Muscle of leg (tissue), 11 donors: ENCODE results near the gene ZNF428. TPM values are rescaled to one million over a fixed set of nuclear protein-coding genes. Genes with fewer than 3 reads are reported as not detected.
A peak's percentile ranks its signal among the peaks of the same experiment; 100 is the strongest.
"Not testable (repeated sequence)": the region's sequence is repeated elsewhere in the genome, so short reads cannot be mapped to it uniquely, and the experiment has no call there.

ENCODE experiments used
- DNase-seq: peaks from one replicate; pipeline ENCODE4 v3.0.0; 2013
- H3K27ac ChIP-seq: one replicate; pipeline ENCODE4 v1.5.1; 2013; ENCODE audit warnings: mild to moderate bottlenecking, low read length, control low read depth
- H3K27me3 ChIP-seq: one replicate; pipeline ENCODE4 v1.6.1; 2013; ENCODE audit warnings: low read length; ENCODE audit not compliant: control insufficient read depth, insufficient read depth
- H3K36me3 ChIP-seq: one replicate; pipeline ENCODE4 v1.6.1; 2013; ENCODE audit warnings: low read length; ENCODE audit not compliant: control insufficient read depth, insufficient read depth
- H3K4me1 ChIP-seq: one replicate; pipeline ENCODE4 v1.6.1; 2013; ENCODE audit warnings: low read length; ENCODE audit not compliant: control insufficient read depth, insufficient read depth
- H3K4me3 ChIP-seq: one replicate; pipeline ENCODE4 v1.5.1; 2013; ENCODE audit warnings: low read length, control low read depth
- H3K9me3 ChIP-seq: replicated peaks from 2 replicates; pipeline ENCODE4 v1.6.1; 2013; ENCODE audit warnings: low read depth, low read length; ENCODE audit not compliant: control insufficient read depth
- WGBS: methylation state at CpG from one replicate; pipeline ENCODE4 v1.1.5; 2013; ENCODE audit warnings: missing lambda C conversion rate; ENCODE audit not compliant: insufficient coverage; 5-methylcytosine and 5-hydroxymethylcytosine counted together
- polyA plus RNA-seq, 8 donors: library from polyadenylated mRNA; unstranded; fragments of 120-200 nt; gene quantifications; one replicate each; pipeline versions ENCODE4 v1.2.1 to v1.2.3, GENCODE V29; 2013; ENCODE audit warnings: inconsistent platforms in 1 of 8, low replicate concordance in 1 of 8; ENCODE audit not compliant: insufficient read length in 8 of 8, insufficient read depth in 1 of 8
- total RNA-seq: library from RNA; stranded (reverse); fragments of 120-200 nt; gene quantifications from one replicate; pipeline ENCODE4 v1.2.4, GENCODE V29; 2013

The ZNF428 gene
- total and polyA plus RNA-seq, 9 donors, result 55.9 to 80.5 (median 71.7) TPM

DNA sequence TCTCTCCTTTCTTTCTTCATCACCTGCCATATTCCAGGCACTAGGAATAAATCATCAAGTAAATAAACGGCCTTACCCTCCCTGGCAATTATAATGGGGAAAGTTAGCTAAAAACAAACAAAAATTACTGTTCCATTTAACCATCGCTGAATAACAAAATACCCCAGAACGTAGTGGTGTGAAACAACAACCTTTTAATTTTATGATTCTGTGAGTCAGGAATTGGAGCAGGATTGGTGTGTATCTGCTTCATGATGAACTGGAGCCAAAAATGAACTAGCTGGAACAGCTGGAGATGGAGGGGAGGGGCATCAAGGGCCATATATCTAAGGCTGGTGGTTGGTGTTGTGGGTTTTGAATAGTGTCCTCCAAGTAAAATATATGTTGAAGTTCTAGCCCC, 23.9 kb upstream of the ZNF428 start:
- Histone ChIP-seq H3K4me1 (peaks cover 13% of the 10 kb centered on the region), H3K36me3 (no peaks in the 10 kb centered on the region), H3K27ac (no peak overlapping the region), H3K27me3 (peaks cover 24% of the 10 kb centered on the region), H3K4me3 (no peak overlapping the region), H3K9me3 (peaks cover 5% of the 10 kb centered on the region)
- WGBS, result no CpG with 5 or more reads among the region's 3 CpGs
- DNase-seq, result peak; percentile 44

DNA sequence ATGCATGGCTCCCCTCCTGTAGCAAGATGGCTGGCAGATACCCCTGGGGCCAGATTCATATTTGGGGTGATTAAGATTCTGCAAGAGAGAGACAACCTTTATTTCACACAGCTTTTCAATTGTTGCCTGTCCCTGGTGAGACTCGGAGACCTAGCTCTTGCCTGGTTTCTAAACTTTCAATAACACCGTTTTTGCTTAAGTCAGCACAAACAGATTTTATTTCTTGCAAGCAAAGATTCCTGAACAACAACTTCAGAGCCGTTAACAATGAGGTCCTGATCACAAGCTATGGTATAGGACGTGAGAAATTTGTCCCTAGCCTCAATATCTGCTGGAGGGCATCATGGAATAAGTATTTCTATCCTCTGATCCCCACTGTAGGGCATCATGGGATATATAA, 23.1 kb upstream of the ZNF428 start:
- WGBS, result 71% methylated on average over 2 of the region's 4 CpGs
- no peak for DNase-seq
- Histone ChIP-seq H3K27ac (no peak overlapping the region), H3K36me3 (no peaks in the 10 kb centered on the region), H3K4me3 (no peak overlapping the region), H3K27me3 (peaks cover 28% of the 10 kb centered on the region), H3K9me3 (peaks cover 5% of the 10 kb centered on the region), H3K4me1 (peaks cover 13% of the 10 kb centered on the region)

DNA sequence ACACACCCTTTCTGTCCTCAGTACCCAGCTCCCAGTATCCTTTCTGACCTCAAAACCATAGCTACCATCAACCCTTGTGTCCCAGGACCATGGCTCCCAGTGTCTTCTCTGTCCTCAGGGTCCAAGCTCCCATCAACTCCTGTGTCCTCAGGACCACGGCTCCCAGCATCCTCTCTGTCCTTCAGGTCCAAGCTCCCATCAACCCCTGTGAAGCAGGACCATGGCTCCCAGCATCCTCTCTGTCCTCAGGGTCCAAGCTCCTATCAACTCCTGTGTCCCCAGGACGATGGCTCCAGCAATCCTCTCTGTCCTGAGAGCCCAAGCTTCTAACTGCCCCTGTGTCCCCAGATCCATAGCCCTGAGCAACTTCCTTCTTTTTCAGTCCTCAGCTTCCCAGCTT, 21.9 kb upstream of the ZNF428 start:
- Histone ChIP-seq H3K27ac (no peak overlapping the region), H3K4me1 (peaks cover 13% of the 10 kb centered on the region), H3K27me3 (peaks cover 28% of the 10 kb centered on the region), H3K9me3 (peaks cover 3% of the 10 kb centered on the region), H3K4me3 (no peak overlapping the region), H3K36me3 (no peaks in the 10 kb centered on the region)
- DNase-seq, result no peak
- WGBS, result 60% methylated on average over 2 of the region's 2 CpGs

DNA sequence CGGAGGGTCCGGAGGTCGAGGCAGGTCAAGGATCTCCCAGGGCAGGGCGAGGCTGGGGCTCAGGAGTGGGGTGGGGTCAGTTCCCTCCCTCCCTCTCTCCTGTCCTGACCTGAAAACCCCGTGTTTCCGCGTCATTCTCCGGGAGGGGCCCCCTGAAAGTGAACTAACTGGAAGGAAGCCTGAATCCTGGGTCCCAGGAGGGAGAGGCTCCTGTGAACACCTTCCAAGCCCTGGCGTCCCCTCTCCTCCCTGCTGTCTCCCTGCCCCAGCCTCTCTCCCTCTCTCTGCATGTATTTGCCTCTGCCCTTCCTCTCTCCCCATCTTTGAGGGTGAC, 21.0 kb upstream of the ZNF428 start:
- Histone ChIP-seq H3K4me1 (peaks cover 16% of the 10 kb centered on the region), H3K9me3 (no peaks in the 10 kb centered on the region), H3K4me3 (peak overlapping the region; percentile 49), H3K36me3 (no peaks in the 10 kb centered on the region), H3K27ac (no peak overlapping the region), H3K27me3 (peaks cover 30% of the 10 kb centered on the region)
- DNase-seq, result no peak
- WGBS, result 4% methylated on average over 8 of the region's 9 CpGs

DNA sequence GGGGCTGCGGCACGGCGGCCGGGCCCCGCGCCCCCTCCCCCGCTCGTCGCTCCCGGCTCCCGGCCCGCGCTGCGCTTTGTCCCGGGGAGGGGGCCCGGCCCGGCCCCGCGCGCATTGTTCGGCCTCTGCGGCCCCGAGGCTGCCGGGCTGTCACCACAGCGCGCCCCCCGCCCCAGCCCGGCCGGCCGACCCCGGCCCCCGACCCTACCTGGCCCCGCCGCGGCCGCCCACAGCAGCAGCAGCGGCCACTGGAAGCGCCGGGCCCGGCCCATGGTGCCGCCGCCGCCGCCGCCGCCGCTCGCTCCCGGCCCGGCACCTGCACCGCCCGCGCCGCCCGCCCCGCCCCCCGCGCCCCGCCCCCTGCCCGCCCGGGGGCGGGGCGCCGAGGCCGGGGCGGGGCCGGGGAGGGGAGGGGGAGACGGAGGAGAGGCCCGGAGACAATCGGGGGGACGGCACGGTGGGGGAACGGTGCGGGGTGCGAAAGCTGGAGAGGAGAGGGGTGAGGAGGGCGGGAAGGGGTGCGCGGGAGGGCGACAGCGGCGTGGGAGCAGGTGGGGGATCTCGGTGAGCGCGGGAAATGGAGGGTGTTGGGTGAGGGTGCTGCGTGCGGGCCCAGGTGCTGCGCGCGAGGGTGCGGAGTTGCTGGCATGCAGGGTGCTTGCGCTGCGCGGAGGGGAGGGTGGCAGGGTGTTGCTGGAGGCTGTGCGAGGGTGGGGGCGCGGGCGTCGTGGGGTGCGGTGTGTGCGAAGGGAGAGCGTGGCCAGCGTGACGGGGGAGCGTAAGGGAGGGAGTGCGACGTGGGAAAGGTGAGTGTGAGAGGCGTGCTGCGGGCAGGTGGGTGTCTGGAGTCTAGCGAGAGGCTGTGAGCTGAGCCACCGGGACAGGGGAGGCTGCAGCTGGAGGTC, 20.3 kb upstream of the ZNF428 start, which contains the start of gene CADM4:
TSS of gene CADM4 (minus strand) at position 332 of the 905 bp plus-strand sequence. CDS start at position 272, 60 bp downstream.
- Histone ChIP-seq H3K27ac (no peak within 1 kb of the TSS), H3K4me1 (peaks cover 22% of the 10 kb centered on the region), H3K9me3 (no peaks in the 10 kb centered on the region), H3K36me3 (no peaks in the 10 kb centered on the region), H3K4me3 (peak within 1 kb of the TSS; percentile 49), H3K27me3 (peaks cover 32% of the 10 kb centered on the region)
- DNase-seq, result no peak
- WGBS, result under 1% methylated on average over 95 of the region's 110 CpGs

DNA sequence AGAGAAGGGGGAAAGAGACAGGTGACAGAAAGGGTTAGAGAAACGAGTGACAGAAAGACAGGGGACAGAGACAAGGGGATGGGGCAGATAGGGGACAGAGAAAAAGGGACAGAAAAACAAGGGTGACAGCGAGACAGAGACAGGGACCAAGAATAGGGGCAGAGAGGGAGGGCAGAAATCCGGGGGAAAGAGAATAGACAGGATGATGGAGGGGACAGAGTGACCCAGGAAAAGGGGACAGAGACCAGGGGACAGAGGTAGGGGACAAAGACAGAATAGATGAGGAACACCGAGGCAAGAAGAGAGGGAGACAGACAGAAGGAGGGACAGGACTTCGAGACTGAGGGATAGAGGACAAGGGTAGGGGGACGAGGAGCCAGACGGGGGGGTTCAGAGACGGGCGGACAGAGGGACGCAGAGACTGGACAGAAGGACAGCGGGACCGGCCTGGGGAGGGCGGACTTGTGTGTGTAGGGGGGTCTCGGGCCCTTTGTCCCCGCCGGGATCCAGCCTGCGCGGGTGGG, 19.6 kb upstream of the ZNF428 start:
- Histone ChIP-seq H3K27ac (no peak overlapping the region), H3K4me3 (peak overlapping the region; percentile 34), H3K36me3 (no peaks in the 10 kb centered on the region), H3K4me1 (peaks cover 25% of the 10 kb centered on the region), H3K9me3 (no peaks in the 10 kb centered on the region), H3K27me3 (peaks cover 33% of the 10 kb centered on the region)
- WGBS, result 6% methylated on average over 11 of the region's 18 CpGs
- DNase-seq, result no peak

DNA sequence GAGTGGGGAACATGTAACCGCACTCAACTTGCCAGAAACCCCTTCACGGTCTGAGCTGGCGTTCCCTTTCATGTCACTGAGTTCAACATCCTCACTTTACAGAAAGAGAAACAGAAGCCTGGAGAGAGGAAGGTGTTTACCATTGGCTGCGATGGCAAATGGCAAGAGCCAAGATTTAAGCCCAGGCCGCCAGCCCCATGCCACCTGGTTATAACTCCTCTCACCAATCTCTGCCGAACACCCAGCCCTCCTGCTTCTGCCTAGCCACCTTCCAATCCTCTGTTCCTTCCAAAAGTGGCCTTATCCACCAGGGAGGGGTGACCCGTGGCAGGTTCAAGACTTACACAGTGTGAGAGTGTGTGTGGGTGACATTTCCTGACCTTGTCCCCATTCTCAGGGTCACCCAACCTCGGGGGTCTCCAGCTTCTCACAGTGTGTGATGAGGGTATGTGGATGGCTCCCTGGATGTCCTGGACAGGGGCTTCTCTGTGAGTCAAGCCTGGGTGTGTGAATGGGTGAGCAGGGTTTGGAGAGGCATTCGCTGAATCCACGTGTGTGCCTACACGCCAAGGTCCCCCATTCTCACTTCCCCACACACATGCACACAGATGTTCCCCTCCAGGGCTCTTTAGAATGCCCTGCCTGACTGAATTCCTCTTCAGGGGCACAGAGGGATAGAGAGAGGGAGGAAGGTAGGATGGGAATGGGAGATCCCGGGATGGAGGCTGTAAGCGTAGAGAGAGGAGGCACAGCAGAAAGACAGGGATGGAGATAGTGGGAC, 19.0 kb upstream of the ZNF428 start:
- no peak for DNase-seq
- Histone ChIP-seq H3K4me3 (no peak overlapping the region), H3K27ac (no peak overlapping the region), H3K9me3 (no peaks in the 10 kb centered on the region), H3K4me1 (peaks cover 25% of the 10 kb centered on the region), H3K36me3 (no peaks in the 10 kb centered on the region), H3K27me3 (peaks cover 33% of the 10 kb centered on the region)
- 40% methylated on average over 2 of the region's 13 CpGs for WGBS

DNA sequence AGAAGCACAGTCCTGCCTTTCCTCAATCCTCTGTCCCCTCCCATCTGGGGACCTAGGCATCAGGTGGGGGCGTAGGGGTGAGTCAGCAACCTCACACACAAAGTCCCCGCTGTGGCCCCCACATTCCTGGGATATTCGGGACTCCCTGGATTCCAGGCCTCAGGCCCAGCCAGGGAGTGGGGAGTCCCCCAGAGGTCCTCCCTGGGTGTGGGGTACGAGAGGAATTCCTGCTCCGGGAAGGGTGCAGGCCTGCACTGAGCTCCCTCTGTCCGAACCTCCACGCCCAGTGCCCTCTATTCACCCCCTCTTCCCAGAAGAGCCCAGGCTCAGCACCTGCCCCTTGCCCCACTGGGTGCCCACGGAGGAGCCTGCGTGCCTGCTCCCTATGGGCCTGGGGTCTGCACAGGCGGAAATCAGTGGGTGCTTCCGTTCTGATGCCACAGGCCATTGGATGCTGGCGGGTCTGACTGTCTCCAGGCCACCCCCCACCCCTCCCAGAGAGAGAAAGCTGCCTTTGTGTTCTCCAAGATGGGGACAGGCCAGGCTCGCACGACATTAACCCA, 16.8 kb upstream of the ZNF428 start:
- WGBS, result 30% methylated on average over 2 of the region's 14 CpGs
- Histone ChIP-seq H3K9me3 (no peaks in the 10 kb centered on the region), H3K27ac (no peak overlapping the region), H3K4me3 (no peak overlapping the region), H3K27me3 (peaks cover 30% of the 10 kb centered on the region), H3K36me3 (no peaks in the 10 kb centered on the region), H3K4me1 (peaks cover 25% of the 10 kb centered on the region)
- no peak for DNase-seq

DNA sequence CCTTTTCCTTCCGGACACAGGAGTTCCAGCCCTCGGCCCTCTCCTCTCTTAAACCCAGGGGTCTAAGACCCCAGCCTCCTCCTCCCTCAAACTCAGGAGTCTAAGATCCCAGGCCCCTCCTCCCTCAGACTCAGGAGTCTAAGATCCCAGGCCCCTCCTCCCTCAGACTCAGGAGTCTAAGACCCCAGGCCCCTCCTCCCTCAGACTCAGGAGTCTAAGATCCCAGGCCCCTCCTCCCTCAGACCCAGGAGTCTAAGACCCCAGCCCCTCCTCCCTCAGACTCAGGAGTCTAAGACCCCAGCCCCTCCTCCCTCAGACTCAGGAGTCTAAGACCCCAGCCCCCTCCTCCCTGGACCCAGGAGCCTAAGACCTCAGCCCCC, 16.1 kb upstream of the ZNF428 start:
- Histone ChIP-seq H3K27me3 (peaks cover 26% of the 10 kb centered on the region), H3K4me1 (peaks cover 24% of the 10 kb centered on the region)
- H3K36me3 ChIP-seq, H3K9me3 ChIP-seq, H3K27ac ChIP-seq, H3K4me3 ChIP-seq, DNase-seq: not testable (repeated sequence)
- 19% methylated on average over 2 of the region's 2 CpGs for WGBS
